NCI-H187 treated with DMSO at 0.1 percent for 48 hours (cell line): ENCODE data around the gene FAM118A.
"Not testable (repeated sequence)": the region's sequence is repeated elsewhere in the genome, so short reads cannot be mapped to it uniquely, and the experiment has no call there.

Source experiments
- DNase-seq: peaks from one replicate; lab custom pipeline; 2025; lab: John Stamatoyannopoulos, UW

FAM118A gene

DNA sequence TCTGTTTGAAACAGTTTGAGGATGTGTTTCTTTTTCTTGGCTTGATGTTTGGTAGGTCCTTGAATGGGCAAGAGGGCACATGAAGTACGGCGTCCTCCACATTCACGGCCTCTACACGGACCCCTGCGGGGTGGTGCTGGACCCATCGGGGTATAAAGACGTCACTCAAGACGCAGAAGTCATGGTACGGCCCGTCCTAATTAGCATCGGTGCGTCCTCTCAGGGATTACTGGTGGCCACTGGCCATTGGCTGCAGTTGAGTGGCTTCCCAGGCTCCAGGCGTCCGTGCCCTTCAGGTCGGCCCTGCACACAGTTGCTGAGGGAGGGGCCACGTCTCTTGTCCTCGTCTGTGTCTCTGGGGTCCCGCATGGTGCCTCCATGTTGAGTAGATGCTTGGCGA, 20.8 kb downstream of the FAM118A start:
- DNase-seq: no peak

DNA sequence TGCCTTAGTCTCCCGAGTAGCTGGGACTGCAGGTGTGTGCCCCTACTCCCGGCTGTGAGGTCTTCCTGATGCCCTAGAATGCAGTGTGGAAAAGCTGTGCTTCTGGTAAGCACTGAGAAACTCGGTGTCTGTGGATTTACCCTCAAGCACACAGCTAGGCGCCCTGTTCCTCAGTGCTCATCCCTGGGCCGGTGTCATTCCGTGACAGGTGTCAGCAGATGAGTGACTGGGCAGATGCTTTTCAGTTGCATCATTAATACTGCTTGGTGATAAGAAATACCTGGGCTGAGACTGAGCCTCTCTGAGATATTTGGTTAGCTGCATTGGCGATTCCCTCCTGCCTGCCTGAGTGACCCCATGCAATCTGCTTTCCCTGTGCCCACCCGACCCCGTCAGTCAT, 21.8 kb downstream of the FAM118A start:
- no peak for DNase-seq

DNA sequence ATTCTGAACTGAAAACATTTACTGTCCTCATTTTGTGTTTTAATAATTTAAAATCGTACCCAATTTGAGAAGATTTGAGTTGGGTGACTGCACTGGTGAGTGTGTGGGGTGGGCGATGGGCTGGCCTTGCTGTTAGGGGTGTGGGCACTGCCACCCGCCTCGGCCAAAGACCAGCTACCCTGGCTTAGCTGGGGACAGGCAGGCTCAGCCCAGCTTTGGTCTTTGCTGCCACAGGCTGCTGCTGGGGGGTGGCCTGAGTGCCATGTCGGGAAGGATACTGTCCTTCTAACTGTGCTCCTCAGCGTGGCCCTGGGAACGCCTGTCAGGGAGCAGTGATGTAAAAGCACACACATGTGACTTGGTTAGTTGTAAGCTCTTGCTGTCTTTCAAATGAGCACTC, 22.3 kb downstream of the FAM118A start:
- DNase-seq: no peak

DNA sequence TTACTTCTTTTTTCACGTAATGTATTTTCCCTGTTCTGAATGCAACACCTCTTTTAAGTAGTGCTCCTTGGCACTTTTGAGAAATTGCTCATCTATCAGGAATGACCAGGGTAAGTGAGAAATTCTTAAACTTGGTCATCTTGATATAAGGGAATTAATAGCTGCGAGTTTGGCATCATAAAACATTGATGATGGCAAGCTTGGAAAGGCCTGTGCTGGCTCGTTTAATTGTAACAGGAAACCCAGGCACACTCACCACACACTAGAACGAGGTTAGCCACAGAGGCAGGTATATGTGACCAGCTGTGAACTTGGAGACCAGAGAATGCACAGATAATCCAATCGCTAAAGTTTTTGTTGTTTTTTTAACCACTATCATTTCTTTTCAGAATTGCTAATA, 24.3 kb downstream of the FAM118A start:
- no peak for DNase-seq

DNA sequence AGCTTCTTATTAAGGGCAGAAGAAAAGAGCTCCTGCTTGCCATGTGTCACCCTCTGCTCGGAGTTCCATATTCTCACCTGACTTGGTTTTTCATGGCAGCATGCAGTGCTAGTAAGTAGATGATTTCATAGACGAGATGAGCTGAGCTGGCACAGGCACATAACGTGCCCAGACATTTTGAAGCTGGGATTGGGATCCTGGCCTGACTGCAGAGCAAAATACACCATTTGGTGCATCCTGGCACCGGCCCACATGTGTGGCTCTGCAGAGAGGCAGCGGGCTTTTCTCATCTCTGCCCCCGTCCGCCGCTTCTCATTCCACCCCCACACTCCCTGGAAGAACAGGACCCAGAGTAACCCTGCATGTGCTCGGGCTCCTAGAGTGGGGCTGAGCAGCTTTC, 24.8 kb downstream of the FAM118A start:
- no peak for DNase-seq

DNA sequence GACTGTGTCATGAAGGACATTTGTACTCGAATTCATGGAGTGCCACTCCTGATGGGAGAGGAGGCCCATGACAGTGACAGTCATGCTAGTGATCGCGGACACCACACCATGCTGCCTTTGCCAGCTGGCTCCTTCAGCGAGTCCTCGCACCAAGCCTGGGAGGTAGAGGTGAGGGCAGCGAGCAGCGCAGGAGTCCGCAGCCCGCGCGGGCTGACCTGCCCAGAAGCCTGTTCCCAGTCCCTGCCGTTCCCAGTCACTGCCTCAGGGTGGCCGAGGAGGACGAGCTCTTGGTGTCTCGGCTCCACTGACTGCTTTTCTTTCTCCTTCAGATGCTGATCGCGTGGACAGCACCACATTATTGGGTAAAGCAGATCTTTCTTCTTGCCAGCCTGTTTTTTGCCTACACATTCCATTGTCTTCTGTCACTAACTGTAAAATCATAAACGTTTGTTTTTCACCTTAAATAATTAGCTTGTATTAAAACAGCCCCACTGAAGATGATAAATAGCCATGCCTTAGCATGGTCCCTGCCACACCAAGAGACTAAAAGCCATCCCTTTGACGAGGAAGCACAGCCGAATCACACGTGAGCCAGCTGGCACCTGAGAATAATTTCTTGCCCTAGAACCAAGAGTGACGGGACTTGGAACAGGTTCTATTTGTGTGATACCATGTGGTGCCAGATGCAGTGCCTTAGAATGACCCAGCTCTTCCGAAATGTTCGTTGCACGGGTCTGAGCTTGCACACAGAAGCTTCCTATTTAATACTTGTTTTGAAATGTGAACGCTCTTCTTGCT, 25.5 kb downstream of the FAM118A start:
- DNase-seq: no peak

DNA sequence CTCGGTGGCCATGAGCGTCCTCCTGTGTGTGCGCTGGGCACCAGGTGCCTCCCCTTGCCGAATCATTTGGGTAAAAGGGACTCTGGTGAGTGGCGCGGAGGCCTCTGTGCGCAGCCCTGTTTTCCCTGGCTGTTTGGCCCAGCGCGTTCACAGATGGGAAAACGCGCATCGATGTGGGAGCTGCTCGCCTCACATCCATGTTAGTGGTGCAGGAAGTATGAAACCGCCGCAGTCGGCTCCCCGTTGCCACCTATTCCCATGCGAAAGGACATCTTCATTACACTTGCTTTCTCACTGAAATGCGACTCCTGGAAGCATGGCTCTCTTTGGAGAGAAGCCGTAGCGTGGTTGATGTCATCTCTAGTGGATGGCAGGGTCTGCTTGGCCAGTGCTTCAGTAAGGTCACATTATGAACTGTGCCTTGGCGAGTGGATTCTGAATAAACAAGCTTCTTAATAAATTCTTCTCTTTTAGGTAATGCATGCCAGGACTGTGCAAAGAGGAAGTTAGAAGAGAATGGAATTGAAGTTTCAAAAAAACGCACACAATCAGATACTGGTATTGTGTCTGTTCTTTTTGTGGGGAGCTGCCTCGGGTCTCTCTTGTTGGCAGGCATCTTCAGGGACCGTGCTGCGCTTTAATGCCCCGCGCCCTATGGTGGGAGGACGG, 26.3 kb downstream of the FAM118A start:
- DNase-seq: no peak

DNA sequence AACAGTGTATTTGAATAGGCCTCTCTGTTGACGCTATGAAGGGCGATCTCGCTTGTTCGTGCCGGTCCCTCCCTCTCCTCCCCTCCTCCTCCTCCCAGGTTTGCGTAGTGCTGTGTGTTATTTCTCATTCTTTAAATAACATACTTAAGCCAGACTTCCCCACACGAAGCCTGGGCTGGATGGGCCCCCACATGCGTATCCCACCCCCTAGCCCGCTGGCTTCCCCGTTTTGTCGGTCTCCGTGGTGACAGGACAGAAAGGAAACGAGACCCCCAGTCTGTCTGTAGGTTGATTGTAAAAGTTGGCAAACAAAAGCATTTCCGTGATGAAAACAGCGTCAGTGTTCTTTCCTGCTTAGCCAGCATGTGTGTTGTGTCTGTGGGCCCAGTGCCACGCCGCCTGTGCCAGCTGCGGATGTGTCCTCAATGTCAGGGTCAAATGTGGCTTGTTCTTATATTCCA, 27.3 kb downstream of the FAM118A start:
- no peak for DNase-seq

DNA sequence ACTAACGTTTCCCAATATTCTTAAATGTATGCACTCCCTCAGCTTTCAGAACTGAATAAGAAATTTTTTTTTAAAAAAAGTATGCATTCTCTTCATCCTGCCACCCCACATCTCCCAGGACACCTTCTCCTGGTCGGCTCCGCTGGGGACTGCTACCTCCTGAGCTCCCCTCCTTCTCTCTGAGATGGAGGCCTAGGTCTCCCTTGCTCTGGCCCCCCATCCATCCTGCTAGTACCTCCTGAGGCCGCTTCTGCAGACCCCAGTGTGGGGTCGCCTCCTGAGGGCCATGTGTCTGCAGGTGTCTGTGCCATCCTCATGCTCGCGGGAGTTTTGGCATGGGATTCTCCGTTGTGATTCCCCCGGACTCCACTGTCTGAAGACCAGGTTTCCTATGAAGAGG, 27.8 kb downstream of the FAM118A start:
- no peak for DNase-seq

DNA sequence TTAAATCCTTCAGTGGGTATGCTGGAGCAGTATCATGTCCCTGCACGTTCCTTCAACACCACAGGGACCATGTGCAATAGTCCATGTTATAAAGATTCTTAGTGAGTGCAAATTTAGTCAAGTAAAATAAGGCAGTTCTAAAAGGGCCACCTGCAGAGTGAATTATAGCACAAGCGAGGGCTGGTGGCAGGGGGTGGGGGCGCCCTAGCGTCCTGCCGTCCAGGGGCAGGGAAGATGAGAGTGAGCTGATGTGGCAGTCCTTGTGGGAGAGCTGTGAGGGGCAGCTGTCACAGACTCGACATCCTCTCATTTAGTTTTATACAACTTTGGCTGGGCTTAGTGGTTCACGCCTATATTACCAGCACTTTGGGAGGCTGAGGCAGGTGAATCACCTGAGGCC, 29.1 kb downstream of the FAM118A start:
- no peak for DNase-seq

DNA sequence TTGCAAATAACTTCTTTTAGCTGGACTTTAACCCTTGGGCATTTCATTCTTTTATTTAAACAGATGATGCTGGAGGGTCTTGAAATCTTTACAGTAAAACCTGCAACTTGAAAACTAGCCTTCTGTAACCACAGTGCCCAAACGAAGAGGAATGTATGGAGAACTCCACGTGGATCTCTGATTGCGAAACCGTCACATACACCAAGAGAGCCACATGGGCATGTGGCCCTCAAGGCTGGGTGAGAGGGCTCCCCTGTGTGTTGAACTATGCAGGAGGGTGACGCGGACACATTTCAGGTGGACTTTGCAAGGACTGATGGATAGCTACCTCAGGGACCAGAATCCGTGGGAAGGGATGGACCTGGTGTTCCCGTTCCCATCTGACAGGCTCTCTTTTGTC, 30.6 kb downstream of the FAM118A start:
- DNase-seq: no peak

DNA sequence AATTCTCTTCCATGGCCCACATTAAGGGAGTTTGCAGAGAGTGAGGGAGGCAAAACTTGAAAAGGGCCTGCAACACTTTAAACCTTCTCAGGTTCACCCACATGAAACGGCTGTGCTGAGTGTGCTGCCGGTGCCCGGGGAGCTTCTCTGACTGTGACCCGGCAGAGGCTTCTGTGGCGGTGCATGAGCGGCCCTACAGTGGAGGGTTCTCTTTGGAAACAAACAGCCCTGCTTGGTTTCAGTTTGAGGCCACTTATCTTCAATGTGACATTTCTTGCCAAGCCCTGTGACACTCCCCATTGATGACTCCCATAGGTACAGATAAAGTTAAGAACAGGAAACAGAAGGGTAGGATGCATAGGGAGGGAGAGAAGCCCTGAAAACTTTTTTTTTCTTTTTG, 31.8 kb downstream of the FAM118A start:
- DNase-seq: no peak

DNA sequence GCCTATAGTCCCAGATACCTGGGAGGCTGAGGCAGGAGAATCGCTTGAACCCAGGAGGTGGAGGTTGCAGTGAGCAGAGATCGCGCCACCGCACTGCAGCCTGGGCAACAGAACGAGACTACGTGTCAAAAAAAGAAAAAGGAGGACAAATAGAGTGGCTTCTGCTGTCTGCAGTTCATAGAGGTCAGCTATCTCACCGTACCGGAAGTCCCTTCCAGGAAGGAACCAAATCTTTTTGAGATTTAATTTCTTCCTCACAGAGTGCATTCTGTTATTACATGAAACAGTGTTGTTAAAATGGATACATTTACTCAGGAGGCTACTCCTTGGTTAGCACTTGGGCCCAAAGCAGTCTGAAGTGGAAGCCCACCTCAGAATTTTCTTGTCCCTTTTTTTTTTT, 33.4 kb downstream of the FAM118A start:
- DNase-seq: no peak

DNA sequence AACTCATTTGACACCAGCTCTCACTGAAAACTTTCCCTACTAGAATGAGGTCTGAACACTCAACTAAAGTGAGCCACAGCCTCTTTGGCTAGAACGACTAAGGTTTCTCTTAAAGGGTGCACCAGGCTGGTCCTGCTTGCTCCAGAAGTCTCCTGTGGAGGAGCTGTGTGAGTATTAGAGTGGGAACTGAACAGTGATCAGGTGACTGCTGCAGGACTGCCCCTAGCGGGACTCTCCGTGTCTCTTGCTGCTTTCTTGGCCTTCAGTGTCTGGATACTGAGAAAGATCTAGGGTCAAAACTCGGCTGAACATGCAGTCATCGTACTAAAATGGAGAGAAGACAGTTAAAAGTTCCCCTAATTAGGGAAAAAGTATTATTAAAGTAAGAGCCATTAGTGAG, 34.6 kb downstream of the FAM118A start:
- DNase-seq: no peak

DNA sequence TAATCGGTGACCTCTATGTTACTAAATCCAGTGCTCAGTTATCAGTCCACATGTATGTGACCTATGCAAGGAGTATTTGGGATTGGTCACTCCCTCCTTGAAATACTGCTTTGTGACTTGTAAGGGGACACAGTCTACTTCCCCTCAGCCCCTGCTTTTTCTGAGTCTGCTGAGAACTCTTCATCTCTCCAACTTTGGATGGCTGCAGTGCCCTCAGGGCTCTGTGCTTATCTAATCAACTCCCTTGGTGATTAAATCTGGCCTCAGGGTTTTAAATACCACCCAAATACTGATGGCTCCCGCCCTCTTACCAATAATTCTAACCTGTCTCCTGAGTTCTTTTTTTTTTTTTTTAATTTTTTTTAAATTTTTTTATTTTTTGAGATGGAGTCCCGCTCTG, 40.2 kb downstream of the FAM118A start:
- DNase-seq: no peak

DNA sequence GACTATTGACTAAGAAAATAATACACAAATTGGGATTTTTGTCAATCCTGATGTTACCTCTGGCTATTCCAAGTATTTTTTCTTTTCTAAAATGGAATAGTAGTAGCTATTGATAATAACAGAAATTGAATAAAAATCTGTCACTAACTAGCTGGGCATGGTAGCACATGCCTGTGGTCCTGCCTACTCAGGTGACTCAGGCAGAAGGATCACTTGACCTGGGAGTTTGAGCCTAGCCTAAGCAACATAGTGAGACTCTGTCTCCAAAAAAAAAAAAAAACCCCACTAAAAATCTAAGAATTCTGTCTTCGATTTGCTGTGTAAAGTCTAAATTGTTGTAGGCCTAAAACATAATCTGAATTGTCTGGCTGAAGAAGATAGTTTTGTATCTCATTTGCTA, 42.2 kb downstream of the FAM118A start:
- DNase-seq: no peak

DNA sequence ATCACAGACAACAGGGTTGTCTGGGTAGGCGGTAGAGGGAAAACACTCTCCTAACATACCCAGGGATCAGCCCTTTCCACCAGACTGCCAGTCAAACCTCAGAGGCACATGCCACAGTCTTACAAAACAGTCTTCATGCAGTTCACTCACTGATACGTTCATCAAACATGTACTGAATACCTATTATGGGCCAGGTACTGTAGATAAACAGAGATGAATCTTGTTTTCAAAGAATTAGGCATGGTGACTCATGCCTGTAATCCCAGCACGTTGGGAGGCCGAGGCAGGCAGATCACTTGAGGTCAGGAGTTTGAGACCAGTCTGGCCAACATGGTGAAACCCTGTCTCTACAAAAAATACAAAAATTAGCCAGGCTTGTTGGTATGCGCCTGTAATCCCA, 43.0 kb downstream of the FAM118A start:
- DNase-seq: not testable (repeated sequence)

DNA sequence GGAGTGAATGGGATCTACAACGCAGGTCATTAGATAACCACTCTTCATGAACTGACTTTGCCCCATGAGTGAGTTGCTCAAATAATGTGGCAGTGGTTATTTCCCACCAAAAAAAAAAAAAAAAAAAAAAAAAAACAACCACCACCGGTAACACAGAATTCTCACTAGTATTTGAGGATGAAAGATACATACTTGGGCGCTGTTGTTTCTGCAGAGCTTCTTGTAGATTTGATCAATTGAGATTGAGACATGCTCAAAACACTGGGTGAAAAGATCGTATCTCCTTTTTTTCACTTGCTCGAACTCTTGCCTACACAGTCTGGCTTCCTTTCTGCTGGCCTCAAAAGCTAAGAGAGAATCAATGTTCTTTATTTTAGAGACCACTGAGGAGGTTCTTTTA, 44.1 kb downstream of the FAM118A start:
- DNase-seq: no peak

DNA sequence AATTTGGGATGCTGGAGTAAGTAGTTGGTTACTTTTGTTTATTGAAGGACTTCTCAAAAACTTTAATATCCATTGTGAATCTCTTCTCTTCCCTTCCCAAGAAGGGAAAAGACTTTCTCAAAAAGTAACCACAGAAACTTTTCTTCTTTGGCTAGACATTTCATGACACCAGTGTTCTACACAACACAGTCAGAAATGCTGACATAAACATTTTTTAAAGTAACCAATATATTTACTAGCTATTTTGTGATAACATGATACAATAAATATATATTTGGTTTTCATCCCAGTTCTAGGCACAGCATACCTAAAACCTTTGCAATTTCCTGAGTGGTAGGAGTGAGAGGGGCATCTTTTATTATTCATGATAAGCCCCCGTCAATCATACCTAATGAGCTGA, 47.8 kb downstream of the FAM118A start:
- no peak for DNase-seq

DNA sequence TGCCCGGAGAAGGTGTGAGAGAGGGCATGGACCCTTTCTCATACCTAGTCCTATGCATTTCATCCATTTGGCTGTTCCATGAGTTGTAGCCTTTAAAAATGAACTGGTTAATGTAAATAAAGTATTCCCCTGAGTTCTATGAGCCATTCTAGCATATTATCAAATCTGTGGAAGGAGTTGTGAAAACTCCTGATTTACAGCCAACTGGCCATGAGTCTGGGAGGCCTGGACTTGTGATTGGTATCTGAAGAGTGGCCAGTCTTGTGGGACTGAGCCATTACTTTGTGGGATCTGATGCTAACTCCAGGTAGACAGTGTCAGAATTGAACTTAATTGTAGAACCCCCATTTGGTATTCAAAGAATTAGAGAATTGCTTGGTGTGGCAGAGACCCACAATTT, 48.4 kb downstream of the FAM118A start:
- DNase-seq: no peak

DNA sequence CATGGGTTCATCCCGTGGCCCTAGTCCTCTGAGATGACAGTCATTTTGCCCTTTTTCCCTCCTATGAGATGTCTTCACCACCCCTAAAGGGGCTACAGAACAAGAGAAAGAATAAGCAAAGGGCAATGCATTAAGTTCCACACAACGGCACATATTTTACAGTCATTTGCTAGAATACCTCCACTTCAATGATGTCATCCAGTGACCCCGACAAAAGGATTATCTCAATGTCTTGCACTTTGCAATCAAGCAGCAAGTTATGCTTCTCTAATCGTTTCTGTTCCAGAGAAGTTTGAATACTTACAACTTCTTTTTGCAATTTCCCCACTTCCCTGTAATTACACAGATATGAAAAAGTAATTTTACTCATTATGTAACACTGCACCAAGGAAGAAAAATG, 49.9 kb downstream of the FAM118A start:
- no peak for DNase-seq

DNA sequence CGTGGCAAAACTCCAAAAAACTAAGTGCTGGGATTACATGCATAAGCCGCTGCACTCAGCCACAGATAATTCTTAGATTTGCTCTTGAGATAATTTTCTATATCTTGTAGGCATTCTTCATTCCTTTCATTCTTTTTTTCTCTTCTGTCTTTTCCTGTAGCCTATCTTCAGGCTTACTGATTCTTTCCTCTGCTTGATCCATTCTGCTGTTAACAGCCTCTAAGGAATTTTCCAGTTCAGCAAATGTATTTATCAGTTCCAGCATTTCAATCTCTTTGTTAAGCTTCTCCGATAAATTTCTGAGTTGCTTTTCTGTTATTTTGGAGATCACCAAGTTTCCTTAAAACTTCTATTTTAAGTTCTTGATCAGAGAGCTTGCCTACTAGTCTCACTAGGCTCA, 57.0 kb downstream of the FAM118A start:
- DNase-seq: no peak

DNA sequence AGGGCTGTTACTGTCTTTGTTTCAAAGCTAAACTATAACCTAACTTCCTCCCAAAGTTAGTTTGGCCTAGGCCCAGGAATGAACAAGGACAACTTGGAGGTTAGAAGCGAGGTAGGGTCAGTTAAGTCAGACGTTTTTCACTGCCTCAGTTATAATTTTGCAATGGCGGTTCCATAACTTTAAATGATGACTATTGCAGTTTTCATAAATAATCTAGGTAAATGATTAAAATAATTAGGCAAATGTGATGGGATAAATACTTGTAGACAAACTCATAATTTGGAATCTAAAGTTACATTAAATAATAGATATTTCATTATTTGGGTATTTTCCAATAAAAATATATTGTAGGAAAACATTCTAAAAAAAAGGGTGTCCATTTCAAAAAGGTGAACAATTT, 63.9 kb downstream of the FAM118A start:
- DNase-seq: not testable (repeated sequence)

DNA sequence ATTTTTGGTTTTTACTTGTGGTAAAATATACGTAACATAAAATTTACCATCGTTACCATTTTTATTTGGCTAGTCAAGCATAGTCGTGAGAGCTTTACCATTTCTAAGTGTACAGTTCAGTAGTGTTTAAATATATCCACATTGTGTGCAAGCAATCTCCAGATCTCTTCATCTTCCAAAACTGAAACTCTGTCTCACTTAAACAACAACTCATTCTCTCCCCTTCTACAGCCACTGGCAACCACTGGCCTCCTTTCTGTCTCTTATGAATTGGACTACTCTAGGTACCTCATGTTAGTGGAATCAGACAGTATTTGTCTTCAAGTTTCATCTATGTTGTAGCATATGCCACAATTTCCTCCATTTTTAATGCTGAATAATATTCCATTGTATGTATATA, 66.3 kb downstream of the FAM118A start:
- no peak for DNase-seq
